ENCODE results near the gene PLA2G2C.
"Not testable (repeated sequence)": the region's sequence is repeated elsewhere in the genome, so short reads cannot be mapped to it uniquely, and the experiment has no call there.

PLA2G2C gene

GRCh38 chr1:20134995-20135394 is 51.3 kb downstream of the PLA2G2C start:
- no peak for DNase-seq (ENCODE audit: low read depth in 2 of 2)

- DNase-seq (ENCODE audit: low read depth in 2 of 2): not testable (repeated sequence)
These were observed 55.8 kb downstream of the PLA2G2C start for GRCh38 chr1:20130518-20130917.

GRCh38 chr1:20126806-20127440 is 59.4 kb downstream of the PLA2G2C start:
- no peak for DNase-seq (ENCODE audit: low read depth in 2 of 2)

GRCh38 chr1:20126041-20126805 is 60.1 kb downstream of the PLA2G2C start:
- no peak for DNase-seq (ENCODE audit: low read depth in 2 of 2)

- no peak for DNase-seq (ENCODE audit: low read depth in 2 of 2)
These were observed 61.2 kb downstream of the PLA2G2C start for GRCh38 chr1:20125100-20125499.

GRCh38 chr1:20124456-20125057 is 61.8 kb downstream of the PLA2G2C start:
- DNase-seq (ENCODE audit: low read depth in 2 of 2): no peak

- DNase-seq (ENCODE audit: low read depth in 2 of 2): no peak
These were observed 62.4 kb downstream of the PLA2G2C start for GRCh38 chr1:20123722-20124455.

GRCh38 chr1:20120796-20121195 is 65.5 kb downstream of the PLA2G2C start:
- no peak for DNase-seq (ENCODE audit: low read depth in 2 of 2)

GRCh38 chr1:20119347-20119746 is 67.0 kb downstream of the PLA2G2C start, which contains the start of gene PLA2G2D:
Gene PLA2G2D (minus strand): TSS chr1:20119536. CDS start chr1:20119498, 38 bp downstream.
- no peak for DNase-seq (ENCODE audit: low read depth in 2 of 2)

GRCh38 chr1:20117236-20117635 is 69.1 kb downstream of the PLA2G2C start:
- no peak for DNase-seq (ENCODE audit: low read depth in 2 of 2)

- no peak for DNase-seq (ENCODE audit: low read depth in 2 of 2)
These were observed 70.4 kb downstream of the PLA2G2C start for GRCh38 chr1:20115916-20116315.

GRCh38 chr1:20115479-20115878 is 70.8 kb downstream of the PLA2G2C start:
- no peak for DNase-seq (ENCODE audit: low read depth in 2 of 2)

GRCh38 chr1:20114021-20114648 is 72.2 kb downstream of the PLA2G2C start:
- no peak for DNase-seq (ENCODE audit: low read depth in 2 of 2)

All from stimulated activated CD4-positive, alpha-beta T cell treated with anti-CD3 and anti-CD28 coated beads, Interleukin-4, amount 100 ng/mL, for 48 hours (primary cell).